Loucy (cell line): ENCODE results near the gene LYPD3.

Experiments used
- CTCF ChIP-seq: fragments of 200-600 bp; sonication (generic); conservative IDR thresholded peaks from 2 replicates; pipeline ENCODE4 v1.5.1; 2014; ENCODE audit warnings: mild to moderate bottlenecking, antibody characterized with exemption, low read length
- EZH2phosphoT487 ChIP-seq: fragments of 200-600 bp; IDR thresholded peaks from 2 replicates; pipeline ENCODE4 v1.6.1; 2018; ENCODE audit warnings: antibody characterized with exemption, mild to moderate bottlenecking, moderate library complexity, borderline replicate concordance

GRCh38 chr19:43496960-43497359 is 31.6 kb upstream of the LYPD3 start:
- TF ChIP-seq CTCF (no peak), EZH2phosphoT487 (no peak)
